ENCODE data around the gene TRAF4. TPM values are rescaled to one million over a fixed set of nuclear protein-coding genes. Genes with fewer than 3 reads are reported as not detected.

TRAF4 gene
- 36.8 and 47.0 TPM in 2 replicates for total RNA-seq

- Histone ChIP-seq H4K20me1 (ENCODE audit: insufficient read depth, low read length) (peaks cover 30% of the 10 kb centered on the region), H3K27ac (ENCODE audit: low read depth, low read length) (peak within 1 kb of the TSS; percentile 94), H3K27me3 (ENCODE audit: insufficient read depth, low read length) (no peaks in the 10 kb centered on the region), H3K79me2 (ENCODE audit: insufficient read depth, low read length) (peaks cover 43% of the 10 kb centered on the region), H2AFZ (ENCODE audit: low read length) (peak within 1 kb of the TSS; percentile 71), H3K4me1 (ENCODE audit: insufficient read depth, low read length) (peaks cover 28% of the 10 kb centered on the region), H3K4me3 (ENCODE audit: insufficient read depth, low read length) (peak within 1 kb of the TSS; percentile 80), H3K36me3 (ENCODE audit: insufficient read depth, low read length) (peaks cover 17% of the 10 kb centered on the region), H3K9me3 (ENCODE audit: low read depth, low read length) (no peaks in the 10 kb centered on the region), H3K4me2 (ENCODE audit: insufficient read depth, low read length) (peak within 1 kb of the TSS; percentile 88)
- peak; percentile 98 for DNase-seq (ENCODE audit: insufficient read length, low spot score, missing footprints)
- no peak for TF ChIP-seq CTCF (IDR thresholded peaks at IDR 0.05; ENCODE audit: extremely low read depth, low read depth, low read length)
Measured at GRCh38 chr17:28743243-28744103, at the start of gene TRAF4. Gene TRAF4 (plus strand): TSS chr17:28744011. CDS start chr17:28744113, 102 bp downstream.

- Histone ChIP-seq H3K79me2 (ENCODE audit: insufficient read depth, low read length) (no peaks in the 10 kb centered on the region), H3K27me3 (ENCODE audit: insufficient read depth, low read length) (no peaks in the 10 kb centered on the region), H4K20me1 (ENCODE audit: insufficient read depth, low read length) (peaks cover 6% of the 10 kb centered on the region), H2AFZ (ENCODE audit: low read length) (no peak overlapping the region), H3K4me1 (ENCODE audit: insufficient read depth, low read length) (no peaks in the 10 kb centered on the region), H3K27ac (ENCODE audit: low read depth, low read length) (no peak overlapping the region), H3K4me2 (ENCODE audit: insufficient read depth, low read length) (no peak overlapping the region), H3K4me3 (ENCODE audit: insufficient read depth, low read length) (no peak overlapping the region), H3K9me3 (ENCODE audit: low read depth, low read length) (no peaks in the 10 kb centered on the region), H3K36me3 (ENCODE audit: insufficient read depth, low read length) (peaks cover 100% of the 10 kb centered on the region)
- peak; percentile 64 for DNase-seq (ENCODE audit: insufficient read length, low spot score, missing footprints)
- no peak for TF ChIP-seq CTCF (IDR thresholded peaks at IDR 0.05; ENCODE audit: extremely low read depth, low read depth, low read length)
Measured at GRCh38 chr17:28698253-28698941, 45.4 kb upstream of the TRAF4 start.

DNA sequence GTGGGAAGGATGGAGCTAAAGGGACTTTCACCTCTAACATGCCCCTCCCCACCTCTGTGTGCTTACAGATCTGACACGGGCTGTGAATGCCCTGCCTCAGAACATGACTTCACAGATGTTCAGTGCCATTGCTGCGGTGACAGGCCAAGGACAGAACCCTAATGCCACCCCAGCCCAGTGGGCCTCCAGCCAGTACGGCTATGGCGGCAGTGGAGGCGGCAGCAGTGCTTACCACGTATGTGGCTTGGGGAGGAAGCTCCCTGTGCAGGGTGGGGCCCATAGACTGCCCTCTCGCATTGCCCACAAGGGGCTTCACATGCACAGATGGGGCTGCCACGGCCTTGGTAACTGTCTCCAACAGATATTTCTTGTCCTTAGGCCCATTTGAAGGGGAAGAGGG is 43.5 kb upstream of the TRAF4 start:
- Histone ChIP-seq H4K20me1 (ENCODE audit: insufficient read depth, low read length) (peaks cover 6% of the 10 kb centered on the region), H3K4me3 (ENCODE audit: insufficient read depth, low read length) (no peak overlapping the region), H3K27me3 (ENCODE audit: insufficient read depth, low read length) (no peaks in the 10 kb centered on the region), H2AFZ (ENCODE audit: low read length) (no peak overlapping the region), H3K9me3 (ENCODE audit: low read depth, low read length) (no peaks in the 10 kb centered on the region), H3K4me2 (ENCODE audit: insufficient read depth, low read length) (no peak overlapping the region), H3K27ac (ENCODE audit: low read depth, low read length) (no peak overlapping the region), H3K4me1 (ENCODE audit: insufficient read depth, low read length) (no peaks in the 10 kb centered on the region), H3K79me2 (ENCODE audit: insufficient read depth, low read length) (no peaks in the 10 kb centered on the region), H3K36me3 (ENCODE audit: insufficient read depth, low read length) (peaks cover 83% of the 10 kb centered on the region)
- no peak for DNase-seq (ENCODE audit: insufficient read length, low spot score, missing footprints)
- no peak for TF ChIP-seq CTCF (IDR thresholded peaks at IDR 0.05; ENCODE audit: extremely low read depth, low read depth, low read length)
